ENCODE data around the gene PSG2.
"Not testable (repeated sequence)": the region's sequence is repeated elsewhere in the genome, so short reads cannot be mapped to it uniquely, and the experiment has no call there.

Gene PSG2

DNA sequence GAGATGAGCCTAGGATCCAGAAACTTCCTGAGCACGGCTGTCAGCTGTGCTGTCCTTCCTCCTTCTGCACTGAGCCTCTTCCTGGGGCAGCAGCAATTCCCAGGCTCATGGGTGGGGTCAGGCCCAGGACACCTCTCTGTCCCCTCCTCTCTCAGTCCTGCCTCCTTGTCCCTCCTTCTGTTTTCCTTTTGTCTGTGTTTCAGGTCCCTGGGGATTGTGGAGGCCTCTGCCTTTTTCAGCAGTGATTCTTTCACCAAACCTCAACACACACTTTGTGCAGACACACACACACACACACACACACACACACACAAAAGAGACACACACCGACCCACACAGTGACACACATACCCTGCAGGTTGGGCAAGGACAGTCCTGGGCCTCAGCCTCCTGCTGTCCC lies at the start of gene PSG2:
Gene PSG2, minus strand, starts transcription at position 101 of the 400 bp plus-strand sequence. CDS start 132 bp downstream, outside the sequence.
- not testable (repeated sequence) for ATAC-seq, DNase-seq

DNA sequence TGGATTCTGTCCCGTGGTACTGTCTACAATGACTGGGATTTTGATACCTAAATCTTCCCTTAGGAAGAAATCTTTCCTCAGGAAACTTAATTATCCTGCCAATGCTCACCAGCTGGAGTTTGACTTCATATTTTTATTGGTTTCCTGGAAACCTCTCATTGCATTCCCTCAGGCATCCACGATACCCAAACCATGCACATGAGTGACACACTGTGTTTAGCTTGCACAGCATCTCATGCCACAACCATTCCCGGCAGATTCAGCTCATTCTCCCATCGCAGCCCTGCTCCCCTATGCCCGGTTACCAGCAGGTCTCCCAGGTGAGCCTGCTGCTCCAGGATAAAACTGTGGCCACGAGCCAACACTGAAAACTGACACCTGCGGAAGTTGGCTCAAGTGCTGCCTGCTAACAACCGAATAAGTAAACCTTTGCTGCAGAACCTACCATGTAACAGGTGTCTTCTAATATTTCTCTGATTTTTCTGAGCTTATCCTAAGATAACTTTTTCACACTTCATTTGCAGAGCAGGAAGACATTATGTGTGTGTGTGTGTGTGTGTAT lies 48.9 kb upstream of the PSG2 start:
- ATAC-seq, DNase-seq: not testable (repeated sequence)

DNA sequence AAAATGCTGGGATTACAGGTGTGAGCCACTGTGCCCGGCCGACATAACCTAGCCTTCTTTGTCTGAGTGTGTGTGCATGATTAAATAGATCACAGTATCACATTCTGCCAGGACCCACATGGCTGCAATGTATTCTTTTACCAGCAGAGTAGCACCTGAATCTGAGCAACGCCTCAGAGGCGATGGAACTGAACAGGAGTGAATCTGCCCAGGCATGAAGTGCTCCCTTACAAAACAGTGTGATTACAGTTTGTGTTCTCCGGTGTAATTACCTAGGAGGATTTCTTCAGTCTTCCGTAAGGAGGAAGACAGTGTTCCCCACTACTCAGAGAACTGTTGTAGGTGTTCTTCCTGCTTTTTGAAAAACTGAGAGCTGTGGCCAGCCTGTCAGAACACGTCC lies 46.7 kb upstream of the PSG2 start:
- not testable (repeated sequence) for ATAC-seq, DNase-seq

DNA sequence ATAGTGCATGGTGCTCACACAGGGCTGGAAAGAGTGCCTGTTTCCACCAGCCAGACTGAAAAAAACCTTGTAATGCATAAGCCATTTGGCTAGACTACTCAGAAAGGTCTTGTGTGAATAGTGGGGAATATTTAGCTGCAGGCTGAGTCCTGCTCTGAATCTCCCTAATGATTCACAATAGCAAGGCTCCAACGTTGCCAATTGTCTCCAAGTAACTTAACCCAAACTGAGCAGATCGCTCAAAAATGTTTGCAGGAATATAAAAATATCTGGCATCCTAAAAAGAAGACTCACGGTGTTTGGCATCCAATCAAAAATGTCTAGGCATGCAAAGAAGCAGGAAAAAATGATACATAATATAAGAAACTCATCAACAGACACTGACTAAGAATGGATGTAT lies 44.8 kb upstream of the PSG2 start:
- not testable (repeated sequence) for DNase-seq, ATAC-seq

DNA sequence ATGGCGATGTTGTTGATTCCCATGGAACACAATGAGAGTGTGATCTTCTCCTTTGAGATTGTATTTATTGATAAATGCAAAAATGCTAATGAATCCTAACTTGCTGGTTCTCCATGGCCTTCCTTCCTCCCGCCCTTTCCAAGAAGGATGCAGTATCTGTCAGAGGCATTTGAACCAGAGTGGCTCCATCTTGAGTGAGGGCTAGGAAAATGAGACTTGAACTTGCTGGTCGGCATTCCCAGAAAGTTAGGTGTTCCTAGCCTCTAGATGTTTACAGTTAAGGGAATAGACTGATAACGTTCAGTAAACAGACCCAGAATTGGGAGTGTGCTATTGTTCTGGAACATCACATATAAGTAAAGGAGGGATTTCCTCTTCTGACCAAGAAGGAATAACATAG lies 44.2 kb upstream of the PSG2 start:
- ATAC-seq (no peak), DNase-seq (no peak)

DNA sequence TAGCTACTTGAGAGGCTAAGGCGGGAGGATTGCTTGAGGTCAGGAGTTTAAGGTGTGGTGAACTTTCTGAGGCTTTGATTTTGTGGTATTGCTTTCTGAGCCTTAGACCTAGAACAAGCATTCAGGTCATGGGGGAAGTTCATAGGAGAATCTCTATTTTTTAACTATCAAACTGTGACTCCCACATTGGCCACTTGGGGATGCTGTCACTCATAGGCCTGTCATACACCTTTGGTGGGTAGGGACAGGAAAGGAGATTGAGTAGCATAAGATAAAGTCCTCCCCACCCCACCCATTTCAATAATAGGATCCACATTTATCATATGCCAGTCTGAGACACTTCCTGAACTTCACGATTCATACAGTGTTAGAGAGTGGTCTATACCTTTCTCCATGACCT lies 41.9 kb upstream of the PSG2 start:
- DNase-seq (no peak), ATAC-seq (no peak)

DNA sequence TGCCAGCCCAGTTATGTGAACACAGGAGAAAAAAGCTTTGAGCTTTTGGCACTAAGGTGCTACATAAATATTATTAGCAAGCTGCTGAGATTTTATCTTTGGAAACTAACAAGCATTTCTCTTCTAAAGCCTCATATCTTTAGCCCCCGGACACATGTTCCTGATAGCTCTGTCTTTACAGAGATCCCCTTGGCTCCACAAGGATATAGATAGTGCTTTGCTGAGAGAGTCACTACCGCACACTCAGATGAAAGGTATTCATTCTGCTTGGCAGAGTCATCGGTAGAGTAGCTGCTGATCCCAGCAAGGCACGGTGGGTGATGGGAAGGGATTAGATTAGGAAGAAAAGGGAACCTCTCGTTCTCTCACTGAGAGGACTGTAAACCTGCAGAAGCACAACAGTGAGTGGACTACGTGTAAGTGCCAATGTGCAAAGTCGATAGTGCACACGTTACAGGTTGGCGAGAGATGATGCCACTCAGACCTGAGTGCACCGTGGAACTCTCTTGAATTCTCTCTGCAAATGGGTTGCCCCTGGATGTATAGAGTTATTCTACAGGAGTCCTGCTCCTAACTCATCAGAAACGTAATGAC lies 38.0 kb upstream of the PSG2 start:
- DNase-seq, ATAC-seq: not testable (repeated sequence)

DNA sequence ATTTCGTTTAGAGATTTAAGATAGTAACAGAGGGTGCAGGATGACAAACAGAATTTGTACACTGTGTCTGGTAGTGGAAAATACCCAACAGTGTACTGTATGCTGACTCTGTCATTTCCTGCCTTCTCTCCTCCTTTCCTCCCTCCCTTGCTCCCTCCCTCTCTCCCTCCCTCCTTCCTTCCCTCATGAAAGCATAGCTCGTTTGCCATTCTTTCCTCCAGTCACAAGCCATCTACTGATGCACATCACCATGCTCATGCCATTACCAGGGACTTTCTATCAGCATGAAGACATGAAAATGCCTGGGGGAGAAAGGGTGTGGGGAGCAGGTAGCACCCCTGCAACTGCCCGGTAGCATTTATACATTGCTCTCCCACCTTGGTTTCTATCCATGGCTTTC lies 37.0 kb upstream of the PSG2 start:
- not testable (repeated sequence) for ATAC-seq

DNA sequence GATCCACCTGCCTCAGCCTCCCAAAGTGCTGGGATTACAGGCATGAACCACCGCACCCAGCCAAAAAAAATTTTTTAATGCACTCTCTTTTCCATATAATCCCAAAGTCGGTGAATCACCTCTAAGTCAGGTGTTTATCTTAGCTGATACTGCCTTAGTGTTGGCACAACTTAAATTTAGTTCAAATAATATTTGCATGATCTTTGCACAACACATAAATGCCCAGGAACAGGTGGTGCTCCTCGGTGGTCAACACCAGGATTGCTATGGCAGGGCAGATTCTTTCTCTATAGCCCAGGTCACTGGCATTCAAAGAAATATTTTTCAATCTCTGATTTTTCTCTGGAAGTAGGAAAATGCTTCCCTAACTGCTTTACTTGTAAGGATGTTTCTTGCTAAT lies 33.9 kb upstream of the PSG2 start:
- not testable (repeated sequence) for DNase-seq, ATAC-seq

More for the DNA sequence above, 37.0 kb upstream of the PSG2 start:
- DNase-seq: not testable (repeated sequence)

DNA sequence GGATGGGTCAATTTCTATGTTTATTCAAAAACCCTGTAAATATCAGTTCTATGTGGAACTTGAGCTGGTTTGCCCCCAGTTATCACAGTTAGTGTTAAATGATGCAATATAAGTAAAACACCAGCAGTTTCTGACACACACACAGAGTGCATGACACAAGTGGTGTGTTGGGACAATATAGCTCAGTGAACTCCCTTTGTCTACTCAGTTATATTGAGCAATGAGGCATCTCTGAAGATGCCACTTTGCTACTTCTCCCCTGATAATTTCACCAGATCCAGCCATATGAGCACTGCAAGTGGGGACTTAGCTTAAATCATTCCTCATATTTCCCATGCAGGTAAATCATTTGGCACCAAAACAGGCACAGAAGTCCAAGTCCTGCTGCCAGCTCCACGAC lies 33.0 kb upstream of the PSG2 start:
- DNase-seq, ATAC-seq: not testable (repeated sequence)

DNA sequence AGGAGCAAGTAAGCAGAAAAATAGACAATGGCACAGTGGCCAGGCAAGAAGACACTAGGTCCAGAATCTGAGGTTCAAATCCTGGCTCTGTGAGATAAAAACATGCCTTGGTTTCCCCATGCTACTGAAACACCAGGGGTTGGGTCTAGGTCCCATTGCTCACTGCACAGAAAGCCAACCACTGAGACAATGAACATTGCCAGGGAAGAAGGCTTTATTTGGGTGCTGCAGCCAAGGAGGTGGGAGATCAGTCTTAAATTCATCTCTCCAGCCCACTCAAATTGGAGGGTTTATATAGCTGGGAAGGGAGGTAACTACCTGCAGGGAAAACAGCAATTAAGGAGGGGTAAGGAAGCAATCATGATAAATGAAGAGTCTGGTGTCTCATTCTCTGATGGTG lies 32.6 kb upstream of the PSG2 start:
- ATAC-seq, DNase-seq: not testable (repeated sequence)

DNA sequence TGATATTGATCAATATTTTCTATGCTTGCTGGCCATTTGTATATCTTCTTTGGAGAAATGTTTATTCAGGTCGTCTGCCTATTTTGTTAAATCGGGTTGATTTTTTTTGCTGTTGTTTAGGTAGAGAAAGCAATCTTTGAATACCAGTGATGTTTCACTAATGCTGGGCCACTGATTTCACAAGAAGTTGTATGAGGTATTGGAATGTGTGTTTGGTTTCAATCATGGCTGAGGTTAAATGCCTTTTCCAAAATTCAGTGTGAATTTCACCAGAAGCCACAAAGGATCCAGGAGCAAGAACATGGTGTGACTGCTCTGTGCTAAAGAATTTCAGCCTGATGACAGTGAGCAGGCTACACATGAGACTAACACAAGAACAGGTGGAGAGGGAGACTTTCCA lies 32.1 kb upstream of the PSG2 start:
- ATAC-seq, DNase-seq: not testable (repeated sequence)

DNA sequence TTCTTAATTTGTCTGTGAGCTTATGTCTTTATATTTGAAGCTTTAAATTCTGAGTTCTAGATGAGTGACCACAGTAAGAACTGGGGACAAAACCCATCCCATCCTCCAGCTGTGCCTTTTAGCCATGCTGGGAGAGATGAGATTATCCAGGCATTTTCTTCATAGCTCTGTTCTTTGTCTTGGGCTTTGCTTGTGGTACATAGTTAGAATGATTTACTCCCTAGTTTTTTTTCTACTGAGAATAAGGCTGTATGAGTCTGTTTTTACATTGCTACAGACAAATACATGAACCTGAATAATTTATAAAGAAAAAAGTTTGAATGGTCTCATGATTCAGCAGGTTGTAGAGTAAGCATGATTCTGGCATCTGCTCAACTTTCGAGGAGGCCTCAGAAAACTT lies 24.9 kb upstream of the PSG2 start:
- DNase-seq, ATAC-seq: not testable (repeated sequence)

DNA sequence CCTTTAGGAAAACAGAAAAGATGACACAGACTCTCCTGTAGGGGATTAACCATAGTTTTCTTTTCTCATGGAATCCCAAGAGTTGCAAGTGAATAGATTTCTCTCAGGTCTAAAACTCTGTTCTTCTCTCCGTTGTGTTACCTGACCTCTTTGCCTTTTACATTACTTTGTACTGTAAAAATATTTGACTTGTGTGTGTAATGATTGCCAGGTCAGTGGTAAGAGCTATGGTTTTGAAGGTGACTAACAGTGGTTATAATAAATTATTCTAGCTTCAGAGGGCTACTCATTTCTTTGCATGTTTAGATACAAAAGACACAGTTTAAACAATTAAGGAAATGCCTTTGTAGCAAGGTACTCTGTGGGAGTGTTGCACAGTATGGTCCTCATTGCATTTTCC lies 23.0 kb upstream of the PSG2 start:
- no peak for DNase-seq
- ATAC-seq: no peak

DNA sequence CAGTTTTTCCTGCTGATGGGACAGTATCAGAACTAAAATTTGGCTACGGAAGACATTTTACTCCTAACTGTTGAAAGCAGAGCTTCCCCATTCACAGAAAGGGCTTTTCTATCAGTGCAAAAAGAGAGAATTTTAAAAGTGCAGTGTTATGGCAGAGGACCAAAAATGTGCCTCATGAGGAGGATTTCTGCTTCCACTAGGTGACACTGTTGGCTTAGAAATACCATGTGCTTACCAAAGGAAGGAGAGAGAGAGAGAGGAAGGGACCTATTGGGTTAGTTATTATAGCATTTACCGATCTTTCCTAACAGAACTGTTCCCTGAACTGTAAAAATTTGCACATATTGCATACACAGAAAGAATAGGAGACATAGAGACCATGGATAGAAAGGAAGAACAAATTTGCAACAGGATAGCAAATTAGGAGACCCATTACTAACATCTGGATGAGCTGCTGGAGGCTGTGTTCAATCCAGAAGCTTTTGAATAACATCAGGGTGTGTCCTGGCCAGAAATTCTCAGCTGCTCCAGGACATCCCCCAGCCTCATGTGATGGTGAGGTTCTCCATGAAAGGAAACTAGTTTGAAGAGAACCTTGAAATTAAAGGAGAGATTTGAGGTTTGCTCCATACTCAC lies 21.8 kb upstream of the PSG2 start:
- DNase-seq, ATAC-seq: not testable (repeated sequence)

DNA sequence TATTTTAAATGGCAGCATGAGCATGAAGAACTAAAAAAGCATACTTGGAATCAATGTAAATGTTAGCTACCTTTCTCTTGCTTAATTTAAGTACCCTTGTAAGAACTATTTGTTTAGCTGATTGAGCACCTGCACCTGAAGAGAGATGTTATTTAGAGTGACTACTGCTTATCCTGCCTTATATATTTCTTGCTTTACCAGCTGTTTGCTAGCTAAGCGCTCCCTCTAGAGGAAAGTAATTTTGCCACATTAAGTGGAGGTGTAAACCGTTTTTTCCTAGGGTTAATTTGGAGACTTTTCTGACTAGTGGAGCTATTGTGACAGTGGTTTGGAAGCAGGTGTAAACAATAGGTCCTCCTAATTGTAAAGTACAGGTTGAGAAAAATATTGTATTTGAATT lies 19.4 kb upstream of the PSG2 start:
- no peak for DNase-seq
- ATAC-seq: no peak

DNA sequence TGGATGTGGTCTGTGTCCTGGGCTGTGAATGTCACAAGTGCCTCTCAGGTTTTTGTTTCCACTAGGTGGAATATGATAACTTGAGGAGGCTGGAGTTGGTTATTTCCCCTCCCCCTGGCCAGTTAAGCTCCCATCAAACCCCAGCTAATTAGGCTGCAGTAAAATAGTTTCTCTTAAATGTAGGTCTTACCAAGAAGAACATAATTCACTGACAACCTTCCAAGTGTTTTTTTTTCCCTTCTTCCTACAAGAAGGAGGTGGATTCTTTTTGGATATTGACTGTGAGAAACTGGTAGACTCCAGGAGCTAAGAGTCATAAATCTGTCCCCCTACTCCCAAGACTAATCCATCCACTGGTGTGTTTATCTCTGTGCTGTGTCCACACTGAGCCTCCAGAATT lies 15.9 kb upstream of the PSG2 start:
- DNase-seq, ATAC-seq: not testable (repeated sequence)

DNA sequence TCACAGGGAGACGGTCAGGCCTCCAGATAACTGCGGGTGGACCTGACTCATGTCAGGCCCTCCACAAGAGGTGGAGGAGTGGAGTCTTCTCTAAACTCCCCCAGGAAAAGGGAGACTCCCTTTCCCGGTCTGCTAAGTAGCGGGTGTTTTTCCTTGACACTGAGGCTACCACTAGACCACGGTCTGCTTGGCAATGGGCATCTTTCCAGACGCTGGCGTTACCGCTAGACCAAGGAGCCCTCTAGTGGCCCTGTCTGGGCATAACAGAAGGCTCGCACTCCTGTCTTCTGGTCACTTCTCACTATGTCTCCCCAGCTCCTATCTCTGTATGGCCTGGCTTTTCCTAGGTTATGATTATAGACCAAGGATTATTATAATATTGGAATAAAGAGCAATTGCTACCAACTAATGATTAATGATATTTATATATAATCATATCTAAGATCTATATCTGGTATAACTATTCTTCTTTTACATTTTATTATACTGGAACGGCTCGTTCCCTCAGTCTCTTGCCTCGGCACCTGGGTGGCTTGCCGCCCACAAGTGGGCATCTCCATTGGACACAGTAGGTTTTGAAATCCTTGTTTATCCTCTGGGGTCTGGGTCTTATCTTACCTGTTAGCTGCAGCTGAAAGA lies 5.3 kb upstream of the PSG2 start:
- peak; percentile 42 for DNase-seq
- ATAC-seq: not testable (repeated sequence)

DNA sequence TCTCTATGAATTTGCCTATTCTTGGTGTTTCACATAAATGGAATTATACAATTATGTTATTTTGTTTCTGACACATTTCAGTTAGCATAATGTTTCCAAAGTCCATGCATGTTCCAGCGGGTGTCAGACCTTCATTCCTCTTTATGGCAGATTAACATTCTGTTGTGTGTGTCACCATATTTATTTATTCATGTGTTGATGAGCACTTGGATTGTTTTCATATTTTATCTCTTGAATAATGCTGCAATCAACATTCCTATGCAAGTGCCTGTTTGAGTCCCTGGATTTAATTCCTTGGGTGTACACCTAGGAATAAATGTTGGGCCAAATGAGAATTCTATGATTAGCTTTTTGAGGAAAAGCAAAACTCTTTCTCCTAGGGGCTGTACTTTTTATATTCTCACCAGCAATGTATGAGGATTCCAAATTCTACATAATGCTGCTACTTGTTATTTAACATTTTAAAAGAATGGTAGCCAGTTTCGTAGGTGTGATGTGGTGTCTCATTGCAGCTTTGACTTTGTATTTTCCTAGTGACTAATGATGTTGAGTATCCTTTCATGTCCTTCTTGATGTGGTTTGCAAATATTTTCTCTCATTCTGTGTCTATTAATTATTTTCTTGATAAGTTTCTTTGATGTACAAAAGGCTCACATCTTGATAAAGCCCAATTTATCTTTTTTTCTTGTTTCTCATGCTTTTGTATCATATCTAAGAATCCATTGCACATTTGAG lies 3.5 kb upstream of the PSG2 start:
- not testable (repeated sequence) for ATAC-seq, DNase-seq

DNA sequence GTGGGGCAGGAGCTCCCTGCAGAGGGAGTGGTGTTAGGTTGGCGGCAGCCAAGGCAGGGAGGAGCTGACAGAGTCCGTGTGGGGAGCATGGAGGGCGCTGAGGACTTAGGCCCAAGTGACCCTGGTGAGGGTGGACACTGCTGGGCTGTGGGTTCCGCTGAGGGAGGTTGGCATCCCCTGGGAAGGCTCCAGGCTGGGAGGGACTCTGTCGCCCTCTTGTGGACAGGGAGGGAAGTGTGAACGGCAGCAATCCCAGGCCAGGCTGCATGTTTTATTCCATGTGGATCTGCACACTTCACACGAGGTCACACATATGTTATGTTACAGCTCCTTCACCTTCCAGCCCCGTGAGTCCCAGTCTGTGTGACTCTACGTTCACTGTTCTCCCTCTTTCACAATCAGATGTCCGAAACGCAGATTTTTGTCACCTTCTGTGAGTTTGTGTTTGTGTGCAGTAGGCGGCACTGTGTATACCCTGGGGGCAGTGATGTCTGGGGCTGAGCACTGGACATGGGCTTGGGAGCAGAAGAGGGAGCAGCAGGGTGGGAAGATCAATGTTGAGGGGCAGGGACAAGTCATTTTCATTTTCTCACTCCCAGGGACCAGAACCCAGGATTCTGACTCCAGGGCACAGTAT lies 1.8 kb upstream of the PSG2 start:
- ATAC-seq: not testable (repeated sequence)
- peak; percentile 43 for DNase-seq

DNA sequence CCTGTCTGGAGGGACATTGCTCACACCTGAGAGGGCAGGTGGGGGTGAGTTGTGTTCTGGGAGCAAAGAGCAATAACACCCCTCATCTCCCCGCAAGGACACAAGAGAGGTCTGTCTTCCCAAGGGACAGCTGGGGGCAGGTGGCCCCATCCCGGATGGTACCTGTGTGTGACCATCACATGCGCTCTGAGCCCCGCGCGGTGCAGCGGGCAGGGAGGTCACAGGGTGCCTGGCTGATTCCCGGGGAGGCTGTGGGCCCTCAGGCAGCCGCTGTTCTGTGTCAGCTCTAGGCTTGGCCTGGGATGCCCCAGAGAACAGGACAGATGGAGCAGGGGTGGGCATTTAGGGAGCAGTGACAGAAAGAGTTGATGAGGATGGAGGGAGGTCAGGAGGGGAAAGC lies 1.2 kb upstream of the PSG2 start:
- not testable (repeated sequence) for DNase-seq, ATAC-seq

DNA sequence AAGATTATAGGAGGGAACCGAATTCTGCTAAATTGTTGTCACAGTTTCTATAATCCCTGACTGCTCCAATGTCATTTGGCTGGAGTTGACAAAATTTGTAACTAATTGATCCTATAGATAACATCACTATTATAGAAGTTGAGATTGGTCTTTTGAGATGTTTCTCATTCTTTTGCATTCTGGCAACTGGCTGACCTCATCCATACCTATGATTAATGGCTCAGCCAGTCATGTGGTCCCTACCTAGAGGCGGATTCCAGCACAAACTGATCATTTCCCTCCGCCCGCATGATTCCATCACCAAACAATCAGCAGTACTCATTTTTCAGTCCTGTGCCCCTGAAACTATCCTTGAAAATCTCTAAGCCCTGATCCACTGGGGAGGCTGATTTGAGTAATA lies 4.2 kb downstream of the PSG2 start:
- DNase-seq (no peak), ATAC-seq (no peak)
